Peyer's patch (tissue), 4 donors: ENCODE measurements around the gene GH1.

Experiments used
- POLR2A ChIP-seq, 2 donors: fragments of 450-650 bp; IDR thresholded peaks; one replicate each; pipeline ENCODE4 v1.5.1; 2017; ENCODE audit warnings: antibody characterized with exemption in 2 of 2, mild to moderate bottlenecking in 2 of 2, moderate library complexity in 2 of 2
- TF ChIP-seq, protein P1 (sequence below), 6 experiments: fragments of 450-650 bp in 4 of 6; fragments of 200-600 bp in 2 of 6; sonication (generic) in 1 of 6; IDR thresholded peaks; one replicate each; pipeline ENCODE4 v1.5.1; 2017 to 2019; ENCODE audit warnings: antibody characterized with exemption in 6 of 6, mild to moderate bottlenecking in 3 of 6, moderate library complexity in 1 of 6

DNA sequence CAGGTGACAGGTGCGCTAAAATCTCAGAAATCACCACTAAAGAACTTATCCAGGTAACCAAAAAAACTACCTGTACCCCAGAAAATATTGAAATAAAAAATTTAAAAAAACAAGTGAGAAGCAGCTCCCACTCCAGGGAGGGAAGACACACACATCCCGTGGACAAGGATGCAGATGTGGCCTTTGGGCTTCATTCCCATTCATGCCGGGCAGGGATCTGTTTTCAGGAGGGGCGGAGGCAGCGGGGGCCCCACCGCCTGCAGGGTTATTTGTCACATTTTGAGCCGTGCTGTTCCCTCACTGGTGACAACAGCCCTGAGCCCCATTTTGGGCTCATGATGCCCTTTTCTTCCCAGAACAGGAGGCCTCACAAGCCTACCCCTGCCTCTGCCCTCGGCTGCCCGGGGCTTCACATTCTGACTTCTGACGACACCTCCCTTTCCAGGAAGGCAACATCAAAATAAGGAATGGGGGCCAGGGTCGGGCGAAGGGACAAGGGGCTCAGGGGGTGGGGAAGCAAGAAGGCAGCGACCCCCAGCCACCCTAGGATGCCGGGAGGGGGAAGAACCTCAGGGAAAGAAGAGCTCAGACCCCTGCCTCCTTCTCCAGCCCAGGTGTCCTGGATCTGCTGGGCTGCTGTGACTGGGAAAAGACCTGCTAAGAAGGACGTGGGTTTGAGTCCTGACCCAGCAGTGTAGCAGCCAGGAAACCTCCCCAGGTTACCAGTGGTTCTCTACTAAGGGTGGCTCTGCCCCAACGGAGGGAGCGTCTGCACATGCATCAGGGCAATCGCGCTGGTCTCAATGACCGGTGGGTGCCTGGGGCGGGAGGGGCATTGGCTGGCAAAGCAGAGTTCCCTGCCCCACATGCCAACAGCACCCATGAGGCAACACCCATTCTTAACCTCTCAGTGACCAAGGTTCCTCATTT, 15.8 kb upstream of the GH1 start:
- TF ChIP-seq, protein P1, sequence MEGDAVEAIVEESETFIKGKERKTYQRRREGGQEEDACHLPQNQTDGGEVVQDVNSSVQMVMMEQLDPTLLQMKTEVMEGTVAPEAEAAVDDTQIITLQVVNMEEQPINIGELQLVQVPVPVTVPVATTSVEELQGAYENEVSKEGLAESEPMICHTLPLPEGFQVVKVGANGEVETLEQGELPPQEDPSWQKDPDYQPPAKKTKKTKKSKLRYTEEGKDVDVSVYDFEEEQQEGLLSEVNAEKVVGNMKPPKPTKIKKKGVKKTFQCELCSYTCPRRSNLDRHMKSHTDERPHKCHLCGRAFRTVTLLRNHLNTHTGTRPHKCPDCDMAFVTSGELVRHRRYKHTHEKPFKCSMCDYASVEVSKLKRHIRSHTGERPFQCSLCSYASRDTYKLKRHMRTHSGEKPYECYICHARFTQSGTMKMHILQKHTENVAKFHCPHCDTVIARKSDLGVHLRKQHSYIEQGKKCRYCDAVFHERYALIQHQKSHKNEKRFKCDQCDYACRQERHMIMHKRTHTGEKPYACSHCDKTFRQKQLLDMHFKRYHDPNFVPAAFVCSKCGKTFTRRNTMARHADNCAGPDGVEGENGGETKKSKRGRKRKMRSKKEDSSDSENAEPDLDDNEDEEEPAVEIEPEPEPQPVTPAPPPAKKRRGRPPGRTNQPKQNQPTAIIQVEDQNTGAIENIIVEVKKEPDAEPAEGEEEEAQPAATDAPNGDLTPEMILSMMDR (IDR thresholded peaks at IDR 0.05), result no peak
- no peak for TF ChIP-seq POLR2A (IDR thresholded peaks at IDR 0.05)
